IPS DF 6.9 (cell line): ENCODE data around the gene ALPK1.
"Not testable (repeated sequence)": the region's sequence is repeated elsewhere in the genome, so short reads cannot be mapped to it uniquely, and the experiment has no call there.

Source experiments
- DNase-seq: peaks from one replicate; pipeline ENCODE4 v3.0.0-alpha.2; 2013; ENCODE audit warnings: low read depth, low spot score
- H3K27ac ChIP-seq: one replicate; pipeline ENCODE4 v1.5.1; 2013; ENCODE audit warnings: low read length, control low read depth
- H3K27me3 ChIP-seq: 2 replicates; pipeline ENCODE4 v1.6.1; 2013; ENCODE audit warnings: mild to moderate bottlenecking, low read length; ENCODE audit not compliant: control insufficient read depth, insufficient read depth
- H3K36me3 ChIP-seq: 2 replicates; pipeline ENCODE4 v1.6.1; 2013; ENCODE audit warnings: low read length; ENCODE audit not compliant: control insufficient read depth, insufficient read depth
- H3K4me1 ChIP-seq: 2 replicates; pipeline ENCODE4 v1.6.1; 2013; ENCODE audit warnings: low read length; ENCODE audit not compliant: control insufficient read depth, insufficient read depth
- H3K4me3 ChIP-seq: 2 replicates; pipeline ENCODE4 v1.5.1; 2013; ENCODE audit warnings: mild to moderate bottlenecking, low read length
- H3K9me3 ChIP-seq: 2 replicates; pipeline ENCODE4 v1.6.1; 2013; ENCODE audit warnings: low read length, inconsistent platforms; ENCODE audit not compliant: control insufficient read depth, insufficient read depth
- WGBS: extraction: QIAGEN DNeasy Blood & Tissue Kit; methylation state at CpG from one replicate; pipeline ENCODE4 v1.1.7; 2013; ENCODE audit warnings: mixed read lengths, missing lambda C conversion rate; ENCODE audit not compliant: insufficient read length, insufficient coverage; 5-methylcytosine and 5-hydroxymethylcytosine counted together

Gene ALPK1

GRCh38 chr4:112448306-112449132, 151.3 kb downstream of the ALPK1 start:
- Histone ChIP-seq H3K27me3 (0 out of 2 replicates have a peak, but pooled peaks cover 1% of the 10 kb centered on the region), H3K4me1 (no peaks in the 10 kb centered on the region; the same call in 1 of the 2 replicates), H3K27ac (no peak overlapping the region), H3K9me3 (no peaks in the 10 kb centered on the region), H3K36me3 (no peaks in the 10 kb centered on the region), H3K4me3 (no peak overlapping the region)
- no peak for DNase-seq
- no CpG with 5 or more reads among the region's 8 CpGs for WGBS

GRCh38 chr4:112449708-112450107, 152.5 kb downstream of the ALPK1 start:
- H3K36me3 ChIP-seq: no peaks in the 10 kb centered on the region
- 0 out of 2 replicates have a peak, but pooled peaks cover 1% of the 10 kb centered on the region for H3K27me3 ChIP-seq
- H3K4me3 ChIP-seq: no peak overlapping the region
- no peaks in the 10 kb centered on the region; the same call in 1 of the 2 replicates for H3K4me1 ChIP-seq
- no CpG with 5 or more reads among the region's 3 CpGs for WGBS
- no peaks in the 10 kb centered on the region for H3K9me3 ChIP-seq
- no peak for DNase-seq
- H3K27ac ChIP-seq: no peak overlapping the region

GRCh38 chr4:112451104-112451503, 153.9 kb downstream of the ALPK1 start:
- H3K27me3 ChIP-seq: 0 out of 2 replicates have a peak, but pooled peaks cover 1% of the 10 kb centered on the region
- H3K36me3 ChIP-seq: no peaks in the 10 kb centered on the region
- H3K4me1 ChIP-seq: no peaks in the 10 kb centered on the region; the same call in 1 of the 2 replicates
- H3K27ac ChIP-seq: no peak overlapping the region
- H3K9me3 ChIP-seq: no peaks in the 10 kb centered on the region
- no peak for DNase-seq
- no peak overlapping the region for H3K4me3 ChIP-seq
- no CpG with 5 or more reads among the region's 4 CpGs for WGBS

GRCh38 chr4:112451831-112452230, 154.7 kb downstream of the ALPK1 start:
- no CpG with 5 or more reads among the region's 4 CpGs for WGBS
- no peak overlapping the region for H3K27ac ChIP-seq
- no peaks in the 10 kb centered on the region for H3K9me3 ChIP-seq
- H3K4me1 ChIP-seq: no peaks in the 10 kb centered on the region; the same call in 1 of the 2 replicates
- H3K36me3 ChIP-seq: no peaks in the 10 kb centered on the region
- DNase-seq: no peak
- no peak overlapping the region for H3K4me3 ChIP-seq
- 0 out of 2 replicates have a peak, but pooled peaks cover 1% of the 10 kb centered on the region for H3K27me3 ChIP-seq

- Histone ChIP-seq H3K4me1 (no peaks in the 10 kb centered on the region; the same call in 1 of the 2 replicates), H3K27ac (no peak overlapping the region)
- no peak for DNase-seq
These were observed 156.2 kb downstream of the ALPK1 start for GRCh38 chr4:112453321-112453720.

GRCh38 chr4:112472318-112472717, 175.1 kb downstream of the ALPK1 start:
- Histone ChIP-seq H3K4me3 (no peak overlapping the region), H3K36me3 (no peaks in the 10 kb centered on the region), H3K27me3 (no peaks in the 10 kb centered on the region), H3K9me3 (no peaks in the 10 kb centered on the region), H3K27ac (no peak overlapping the region), H3K4me1 (no peaks in the 10 kb centered on the region)
- DNase-seq: no peak

More at GRCh38 chr4:112453321-112453720, 156.2 kb downstream of the ALPK1 start:
- no CpG with 5 or more reads among the region's 2 CpGs for WGBS
- Histone ChIP-seq H3K27me3 (0 out of 2 replicates have a peak, but pooled peaks cover 1% of the 10 kb centered on the region), H3K4me3 (no peak overlapping the region), H3K36me3 (no peaks in the 10 kb centered on the region), H3K9me3 (no peaks in the 10 kb centered on the region)

- no CpG with 5 or more reads among the region's 2 CpGs for WGBS
- Histone ChIP-seq H3K9me3 (no peaks in the 10 kb centered on the region), H3K36me3 (no peaks in the 10 kb centered on the region), H3K4me3 (no peak overlapping the region), H3K27ac (no peak overlapping the region), H3K4me1 (no peaks in the 10 kb centered on the region), H3K27me3 (no peaks in the 10 kb centered on the region)
- DNase-seq: no peak
These were observed 176.8 kb downstream of the ALPK1 start for GRCh38 chr4:112473985-112474384.

- no peaks in the 10 kb centered on the region for H3K36me3 ChIP-seq
- DNase-seq: no peak
- H3K4me3 ChIP-seq: no peak overlapping the region
- H3K9me3 ChIP-seq: no peaks in the 10 kb centered on the region
- no peaks in the 10 kb centered on the region for H3K27me3 ChIP-seq
- WGBS: no CpG with 5 or more reads among the region's 5 CpGs
- H3K4me1 ChIP-seq: no peaks in the 10 kb centered on the region
- H3K27ac ChIP-seq: no peak overlapping the region
These were observed 188.8 kb downstream of the ALPK1 start for GRCh38 chr4:112485930-112486329.

- not testable (repeated sequence) for DNase-seq, H3K9me3 ChIP-seq, H3K4me1 ChIP-seq, H3K27me3 ChIP-seq, H3K27ac ChIP-seq, H3K4me3 ChIP-seq, H3K36me3 ChIP-seq
- WGBS: no CpG with 5 or more reads among the region's 3 CpGs
These were observed 193.6 kb downstream of the ALPK1 start for GRCh38 chr4:112490808-112491207.
